Sigmoid colon (tissue), 4 donors: Measurements from ENCODE around the gene MARS1.

Experiments used
- CTCF ChIP-seq, 4 experiments: fragments of 450-650 bp in 3 of 4; fragments of 200-600 bp in 1 of 4; IDR thresholded peaks; one replicate each; pipeline ENCODE4 v1.5.1; 2016 to 2019; ENCODE audit warnings: antibody characterized with exemption in 4 of 4, mild to moderate bottlenecking in 3 of 4, moderate library complexity in 2 of 4
- EP300 ChIP-seq, 4 donors: sonication (generic); formaldehyde crosslinking; IDR thresholded peaks; one replicate each; pipeline ENCODE4 v1.6.1; 2017; ENCODE audit warnings: antibody characterized with exemption in 4 of 4
- POLR2A ChIP-seq, 2 donors: fragments of 450-650 bp; IDR thresholded peaks; one replicate each; pipeline ENCODE4 v1.6.1; 2016; ENCODE audit warnings: antibody characterized with exemption in 2 of 2, mild to moderate bottlenecking in 2 of 2, moderate library complexity in 2 of 2

- no peak for TF ChIP-seq CTCF (IDR thresholded peaks at IDR 0.05)
- TF ChIP-seq POLR2A (IDR thresholded peaks at IDR 0.05): no peak
- TF ChIP-seq EP300 (IDR thresholded peaks at IDR 0.05): no peak
These were observed 63.0 kb downstream of the MARS1 start for GRCh38 chr12:57550641-57551549.
